ENCODE data around the gene KRTAP10-7.

- no peak for TF ChIP-seq EZH2 (IDR thresholded peaks at IDR 0.05; ENCODE audit: insufficient read depth, poor library complexity, severe bottlenecking)
- TF ChIP-seq EZH2phosphoT487 (IDR thresholded peaks at IDR 0.05; ENCODE audit: insufficient read depth, low read depth): no peak
Observed at GRCh38 chr21:44574457-44575306, 25.7 kb upstream of the KRTAP10-7 start.

All from GM23248 (cell line).